HS-5 (cell line): Measurements from ENCODE around the gene PTPRE.
A peak's percentile ranks its signal among the peaks of the same experiment; 100 is the strongest.
"Not testable (repeated sequence)": the region's sequence is repeated elsewhere in the genome, so short reads cannot be mapped to it uniquely, and the experiment has no call there.

Experiments
- DNase-seq: peaks from one replicate; pipeline ENCODE4 v3.0.0-alpha.2; 2012; ENCODE audit warnings: low read depth

Gene PTPRE

DNA sequence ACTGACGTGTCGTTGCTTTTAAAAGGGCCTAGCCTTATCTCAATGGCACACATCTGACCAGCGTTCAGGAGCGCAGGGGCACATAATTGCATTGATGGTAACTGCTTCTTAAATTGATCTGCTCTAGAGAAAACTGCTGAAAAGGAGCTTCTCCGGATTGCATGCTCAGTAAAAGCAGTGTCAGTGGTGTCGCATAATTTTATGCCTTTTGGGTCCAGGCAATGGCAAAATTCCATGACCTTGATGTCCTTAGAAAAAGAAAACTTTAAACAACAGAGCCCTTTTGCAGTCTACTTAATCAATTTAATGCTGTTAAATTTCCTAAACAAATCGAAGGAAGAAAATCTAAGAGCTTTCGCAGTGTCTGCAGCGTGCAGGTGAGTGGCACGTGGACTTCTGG, 75.7 kb downstream of the PTPRE start:
- DNase-seq = no peak

DNA sequence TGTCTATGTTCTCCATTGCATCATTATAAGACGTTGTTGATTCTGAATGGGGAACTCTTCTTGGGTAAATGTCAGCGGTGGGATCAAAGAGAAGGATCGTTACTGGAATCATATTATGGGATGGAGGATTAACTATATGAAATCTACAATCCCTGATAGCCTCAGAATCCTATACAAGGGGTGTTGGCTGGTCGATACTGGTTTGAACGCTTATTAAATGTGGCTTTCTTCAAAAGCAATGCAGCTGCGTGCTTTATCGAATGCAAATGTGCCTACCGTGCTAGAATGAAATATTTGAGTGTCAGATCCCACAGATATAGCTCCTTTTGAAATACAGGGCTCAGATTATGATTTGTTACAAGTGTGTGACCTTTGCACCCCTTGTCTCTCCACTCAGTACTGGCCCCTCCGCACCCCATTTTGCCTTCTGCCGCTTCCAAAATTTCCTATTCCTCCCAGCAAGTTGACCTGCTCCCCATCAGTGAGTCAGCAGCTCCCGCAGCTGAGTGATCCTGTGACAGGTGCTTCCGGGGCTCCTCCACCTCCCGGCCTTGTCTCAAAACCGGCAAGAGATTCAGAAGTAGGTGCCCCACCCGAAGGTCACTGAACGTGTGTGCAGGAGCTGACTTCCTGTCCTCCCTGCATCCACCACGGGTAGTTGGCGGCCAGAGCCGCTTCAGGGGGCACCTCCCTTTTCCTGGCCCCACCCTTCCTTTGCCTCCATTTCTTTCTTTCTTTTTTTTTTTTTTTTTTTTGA, 76.6 kb downstream of the PTPRE start:
- DNase-seq = no peak

DNA sequence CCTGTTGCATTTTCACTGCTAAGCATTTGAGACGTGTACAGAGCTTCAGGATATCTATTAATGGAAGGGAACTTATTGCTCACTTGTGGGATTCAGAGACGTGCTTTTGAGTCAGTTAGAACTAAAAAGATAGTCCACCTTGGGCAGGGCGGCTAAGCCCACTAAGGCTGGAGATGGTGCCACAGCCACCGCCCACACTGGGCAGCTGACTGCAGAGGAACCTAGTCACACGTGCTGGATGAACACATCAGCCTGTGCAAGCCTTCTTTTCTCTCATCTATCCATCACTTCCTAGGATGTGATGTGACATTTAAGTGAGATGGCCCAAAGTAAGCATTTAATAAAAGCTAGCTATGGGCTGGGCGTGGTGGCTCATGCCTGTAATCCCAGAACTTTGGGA, 78.0 kb downstream of the PTPRE start:
- DNase-seq = no peak

DNA sequence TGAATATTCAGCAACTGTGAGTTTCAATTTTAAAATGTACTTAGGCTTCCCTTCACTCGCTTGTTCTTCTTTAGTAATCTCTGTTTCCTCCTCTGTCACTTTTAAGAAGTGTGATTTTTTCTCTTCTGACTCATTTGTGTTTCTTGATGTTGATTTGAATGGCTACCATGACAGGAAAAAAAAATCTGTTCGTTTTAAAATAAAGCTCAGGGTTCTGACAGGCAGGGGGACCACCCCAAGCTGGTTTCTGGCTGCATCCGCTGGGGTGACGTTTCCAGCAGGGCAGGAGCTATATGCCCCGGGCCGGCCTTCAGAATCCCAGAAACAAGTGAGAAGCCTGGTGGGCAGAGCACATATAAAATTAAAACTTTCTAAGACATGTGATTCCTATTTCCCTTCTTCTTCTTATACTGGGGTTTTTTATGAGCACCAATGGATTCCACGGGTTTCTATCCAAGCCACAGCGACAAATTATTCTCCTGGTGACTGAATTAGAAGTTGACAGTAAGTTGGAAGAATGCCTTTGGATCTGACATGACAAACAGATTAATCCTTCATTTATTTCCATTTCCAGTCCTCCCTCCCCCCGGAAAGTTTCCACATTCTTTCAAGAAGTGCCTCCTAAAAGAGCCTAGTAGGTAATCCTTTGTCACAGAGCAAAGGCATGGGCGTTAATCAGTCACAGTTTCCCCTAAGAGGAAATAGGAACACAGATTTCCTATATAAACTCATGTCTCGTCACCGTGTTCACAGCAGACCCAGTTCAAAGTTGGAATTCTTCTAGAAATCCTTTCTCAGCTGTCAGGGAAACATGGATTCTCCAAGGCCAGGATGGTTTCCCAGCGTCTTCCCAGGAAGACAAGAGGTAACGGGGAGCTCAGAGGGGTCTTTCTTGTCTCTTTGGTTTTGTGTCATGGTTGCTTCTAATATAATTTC, 79.9 kb downstream of the PTPRE start:
- no peak for DNase-seq

DNA sequence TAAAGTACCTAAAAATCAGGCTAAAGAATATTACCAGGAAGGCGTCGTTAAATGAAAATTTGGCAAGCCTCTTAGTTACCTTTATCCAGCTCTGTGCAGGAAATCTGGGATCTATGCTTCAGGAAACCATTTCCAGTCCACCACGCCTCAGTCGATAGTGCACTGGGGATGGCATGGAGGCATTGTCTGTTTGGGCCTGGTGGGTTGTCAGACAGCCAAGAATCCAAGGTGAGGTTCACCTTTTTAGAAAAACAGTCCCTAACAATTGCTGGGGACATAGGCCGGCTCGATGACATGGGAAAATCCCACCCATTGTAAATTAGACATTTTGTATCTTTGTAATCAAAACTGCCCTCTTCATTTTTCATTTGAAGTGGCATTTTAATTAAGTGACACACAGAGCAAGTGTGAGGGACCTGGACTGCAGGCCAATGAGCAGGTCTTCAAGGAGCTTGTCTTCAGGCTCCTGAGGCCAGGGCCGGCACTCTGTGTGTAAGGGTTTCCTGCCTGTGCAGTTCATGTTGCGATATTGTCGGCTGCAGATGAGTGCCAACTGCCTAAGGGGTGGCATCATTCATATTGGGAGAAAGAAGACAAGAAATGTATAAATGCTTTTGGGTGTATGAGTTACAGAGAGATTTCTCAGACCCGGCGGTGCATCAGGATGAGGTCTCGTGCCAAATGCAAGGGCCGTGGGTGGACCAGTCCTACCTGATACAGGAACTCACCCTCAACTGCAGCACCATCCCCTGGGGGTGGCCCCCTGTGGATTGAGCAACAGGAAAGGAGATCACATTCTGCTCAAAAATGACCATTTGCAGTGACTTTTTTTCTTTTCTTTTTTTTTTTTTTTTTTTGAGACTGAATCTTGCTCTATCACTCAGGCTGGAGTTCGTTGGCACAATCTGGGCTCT, 80.8 kb downstream of the PTPRE start:
- no peak for DNase-seq

DNA sequence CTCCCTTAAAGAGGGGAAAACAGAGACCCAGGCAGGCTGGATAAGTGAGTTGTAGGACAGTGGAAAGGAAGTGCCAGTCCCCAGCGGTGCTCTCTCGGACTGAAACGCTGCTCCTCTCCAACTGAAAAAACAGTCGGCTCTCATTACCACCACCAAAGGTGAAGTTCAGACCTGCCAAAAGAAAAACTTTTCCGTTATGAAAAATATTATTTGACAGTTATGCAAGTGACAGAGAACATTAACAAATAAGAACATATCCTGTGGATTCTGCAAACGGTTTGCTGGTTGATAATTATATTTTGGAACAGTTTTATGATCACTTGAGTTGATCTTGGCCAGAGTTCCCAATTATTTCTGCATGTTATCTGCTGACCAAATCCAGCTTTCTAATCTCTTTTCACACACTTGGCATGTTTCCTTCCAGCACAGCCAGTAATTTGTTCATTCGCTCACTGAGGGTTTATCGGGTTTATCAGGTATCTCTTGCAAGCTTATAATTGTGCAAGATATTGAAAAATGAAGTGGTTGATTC, 82.6 kb downstream of the PTPRE start:
- DNase-seq = no peak

DNA sequence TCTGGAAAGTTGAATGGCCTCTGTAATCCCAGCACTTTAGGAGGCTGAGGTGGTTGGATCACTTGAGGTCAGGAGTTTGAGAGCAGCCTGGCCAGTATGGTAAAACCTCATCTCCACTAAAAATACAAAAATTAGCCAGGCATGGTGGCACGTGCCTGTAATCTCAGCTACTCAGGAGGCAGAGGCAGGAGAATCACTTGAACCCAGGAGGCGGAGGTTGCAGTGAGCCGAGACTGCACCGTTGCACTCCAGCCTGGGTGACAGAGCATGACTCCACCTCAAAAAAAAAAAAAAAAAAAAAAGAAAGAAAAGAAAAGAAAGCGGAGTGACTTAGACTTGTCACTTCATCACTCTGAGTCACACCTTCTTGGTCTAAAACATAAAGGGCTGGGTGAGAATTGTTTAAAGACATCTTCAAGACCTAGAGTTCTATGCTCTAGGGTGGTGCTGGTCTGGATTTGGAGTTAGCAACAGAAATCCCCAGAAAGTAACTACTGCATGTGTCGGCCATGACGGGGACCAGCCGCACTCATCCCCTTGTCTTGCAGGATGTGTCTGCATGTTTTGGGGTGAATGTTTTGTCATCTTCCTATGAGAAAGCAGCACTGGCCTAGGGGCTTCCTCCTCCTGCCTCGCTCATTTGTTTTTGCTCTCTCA, 83.4 kb downstream of the PTPRE start:
- not testable (repeated sequence) for DNase-seq

DNA sequence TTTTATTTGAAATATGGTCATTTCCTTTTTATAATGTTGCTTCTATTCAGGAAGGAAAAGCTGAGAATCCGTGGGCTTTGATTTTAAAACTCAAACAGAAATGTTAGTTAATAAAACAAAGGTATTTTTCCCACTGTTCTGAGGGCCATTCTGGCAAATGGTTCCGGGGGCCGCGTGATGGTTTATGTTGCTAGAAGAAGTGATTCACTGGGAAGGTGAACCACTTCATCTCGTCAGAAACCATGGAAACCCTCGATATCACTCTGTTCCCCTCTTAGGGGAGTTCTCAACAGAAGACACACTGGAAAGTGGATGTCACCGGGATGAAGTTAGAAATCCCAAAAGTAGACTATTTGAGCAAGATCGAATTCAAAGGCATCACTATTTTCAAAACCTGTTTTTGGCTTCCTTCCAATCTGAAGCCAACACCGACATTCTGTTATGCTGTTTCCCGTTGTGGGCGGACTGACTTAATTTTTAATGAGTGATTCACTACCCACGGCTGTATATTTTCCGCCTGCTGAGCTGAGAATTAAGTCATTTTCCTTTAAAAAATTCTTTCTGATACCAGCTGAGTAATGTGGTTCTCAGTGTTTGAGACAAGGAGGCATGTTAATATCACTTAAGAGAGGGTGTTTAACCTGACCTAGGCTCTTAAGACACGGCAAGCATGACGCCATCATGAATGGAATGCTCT, 84.1 kb downstream of the PTPRE start:
- peak; percentile 80 for DNase-seq

DNA sequence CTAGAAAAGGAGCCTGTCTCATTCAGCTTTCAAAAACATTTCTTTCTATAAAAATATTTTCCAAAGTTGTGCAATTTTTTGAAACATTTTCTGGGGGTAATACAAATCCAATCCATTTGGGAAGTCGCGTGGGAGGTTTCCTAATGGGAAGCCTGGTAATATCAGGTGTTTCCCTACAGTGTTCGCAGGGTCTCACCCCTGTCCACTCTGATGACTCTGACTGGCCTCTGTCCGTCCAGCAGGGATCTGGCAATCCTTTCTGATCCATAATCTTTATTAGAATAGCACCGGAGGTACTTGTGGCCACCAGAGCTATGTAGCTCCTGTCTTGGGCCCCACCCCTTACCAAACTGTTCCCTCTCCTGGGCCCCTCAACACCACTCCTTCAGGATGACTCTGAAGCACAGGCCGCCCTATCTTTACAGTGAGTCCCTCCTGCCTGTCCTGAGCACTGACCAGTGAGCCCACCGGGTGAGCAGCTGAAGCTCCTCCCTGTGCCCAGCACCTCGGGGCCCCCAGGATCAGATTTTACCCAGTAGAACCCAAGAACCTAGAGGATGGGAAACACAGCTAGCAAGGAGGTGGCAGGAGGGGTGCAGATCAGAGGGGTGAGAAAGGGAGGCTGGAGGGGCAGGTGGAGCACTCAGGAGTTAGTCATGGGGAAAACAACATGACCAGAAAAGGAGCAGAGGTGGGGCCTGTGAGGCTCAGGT, 84.8 kb downstream of the PTPRE start:
- DNase-seq = no peak

DNA sequence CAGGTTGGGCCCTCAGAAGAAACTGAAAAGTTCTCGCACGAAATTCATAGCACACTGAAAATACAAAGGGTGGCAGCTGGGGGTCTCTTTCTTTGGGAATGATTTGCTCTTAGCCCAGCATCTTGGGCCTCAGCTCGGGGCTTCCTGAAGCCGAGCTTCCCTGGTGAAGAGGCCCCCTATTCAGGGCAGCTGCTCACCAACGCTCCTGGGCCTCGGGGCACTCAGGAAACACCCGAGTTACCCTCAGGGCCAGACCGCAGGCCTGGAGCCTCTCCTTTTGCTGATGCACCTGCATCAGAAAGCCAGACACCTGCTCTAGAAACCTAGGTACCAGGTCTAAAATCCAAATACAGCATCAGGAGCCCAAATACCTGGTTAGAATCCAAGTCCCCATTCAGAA, 85.5 kb downstream of the PTPRE start:
- DNase-seq = no peak

DNA sequence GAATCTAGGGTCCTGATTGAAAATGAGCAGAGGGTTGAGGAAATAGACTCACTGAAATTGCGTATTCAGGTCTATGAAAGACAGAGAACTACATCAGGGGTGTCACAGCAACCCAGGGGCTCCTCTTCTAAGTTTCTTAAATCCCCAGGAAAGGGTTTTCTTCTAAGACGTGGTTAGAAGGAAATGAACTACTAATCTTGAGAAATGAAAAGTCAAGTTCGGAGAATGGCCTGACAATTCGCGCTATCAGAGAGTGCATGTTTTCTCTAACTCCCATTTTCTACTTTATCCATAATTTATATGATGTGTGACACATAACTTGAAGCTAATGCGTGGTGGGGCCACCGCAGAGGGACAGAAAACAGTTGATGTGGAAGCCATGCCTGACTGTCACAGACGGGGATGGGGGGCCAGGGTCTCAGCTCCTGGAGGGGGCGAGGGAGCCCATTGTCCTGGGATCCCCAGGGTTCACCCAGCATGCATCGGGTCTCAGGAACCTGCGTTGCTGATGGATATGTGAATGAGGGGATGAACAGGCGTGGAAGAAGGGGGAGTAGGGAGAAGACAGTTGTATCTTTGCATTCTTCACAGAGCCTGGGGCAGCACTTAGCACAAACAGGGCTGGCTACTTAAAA, 86.3 kb downstream of the PTPRE start:
- DNase-seq = no peak

DNA sequence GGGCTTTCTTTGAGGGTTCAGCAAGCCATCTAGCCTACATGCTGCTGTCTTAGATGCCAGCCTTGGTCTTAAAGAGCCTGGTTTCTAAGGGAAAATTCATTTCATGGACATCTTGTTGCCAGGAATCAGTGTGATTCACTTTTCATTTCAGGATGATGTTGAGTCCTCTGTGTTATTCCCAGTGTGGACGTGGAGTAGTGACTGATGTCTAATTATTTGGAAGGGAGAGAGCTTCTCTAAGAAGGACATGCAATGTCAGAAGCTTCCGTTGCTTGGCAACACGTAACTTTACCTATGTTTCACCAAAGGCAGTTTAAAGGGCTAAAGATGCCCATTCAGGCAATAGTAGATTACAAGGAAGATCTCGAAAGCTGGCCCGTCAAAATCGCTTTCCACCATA, 89.0 kb downstream of the PTPRE start:
- DNase-seq = no peak

DNA sequence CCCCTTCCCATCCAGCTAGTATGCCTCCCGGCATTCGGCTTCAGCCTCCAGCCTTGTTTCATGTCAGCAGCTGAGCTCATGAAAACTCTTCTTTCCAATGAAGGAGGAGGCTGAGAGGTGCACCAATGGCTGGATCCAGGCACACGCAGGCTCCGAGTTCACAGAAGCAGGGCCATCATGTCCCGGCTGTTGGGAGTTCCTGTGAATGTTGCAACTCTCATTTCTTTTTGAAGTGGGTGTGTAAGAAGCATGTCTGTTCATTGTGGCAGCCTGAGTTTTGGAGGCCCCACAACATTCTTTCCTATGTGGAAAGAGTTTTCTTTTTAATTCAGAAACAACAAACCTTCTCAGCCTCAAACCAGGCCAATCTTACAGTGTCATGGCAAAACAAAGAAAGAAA, 89.7 kb downstream of the PTPRE start:
- no peak for DNase-seq

DNA sequence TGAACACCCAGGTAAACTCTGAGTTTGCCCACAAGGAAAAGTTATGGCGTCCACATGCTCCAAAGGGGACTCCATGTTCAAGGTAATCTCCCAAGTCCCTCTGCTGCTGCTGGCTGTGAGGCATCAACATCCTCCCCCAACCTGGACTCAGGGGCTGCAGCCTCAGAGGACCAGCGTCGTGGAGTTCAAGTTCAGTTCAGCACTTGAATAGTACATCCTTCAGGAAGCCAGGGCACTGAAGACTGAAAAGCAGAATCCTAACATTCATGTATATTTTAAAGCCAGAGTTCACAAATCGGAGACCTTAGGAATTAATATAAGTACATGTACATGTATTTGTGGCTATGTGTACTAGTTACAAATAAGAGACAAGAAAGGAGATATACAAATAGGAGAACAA, 90.4 kb downstream of the PTPRE start:
- no peak for DNase-seq

DNA sequence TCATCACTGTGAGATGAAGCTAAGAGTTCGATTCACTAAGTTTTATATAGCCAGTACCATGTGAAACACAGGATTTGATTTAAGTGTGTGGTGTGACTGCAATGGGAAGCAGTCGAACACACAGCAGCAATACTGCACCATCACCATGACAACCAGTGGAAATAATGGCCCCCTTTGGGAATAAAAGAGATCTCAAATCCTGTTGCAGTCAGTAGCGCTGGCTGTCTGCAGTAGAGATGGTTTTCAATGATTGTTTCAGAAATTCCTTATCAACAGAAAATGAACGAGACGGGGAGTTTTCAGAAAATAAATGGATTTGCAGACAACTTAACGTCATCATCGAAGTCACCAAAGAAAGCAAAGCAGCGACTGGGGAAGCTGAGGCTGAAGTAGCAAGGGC, 91.0 kb downstream of the PTPRE start:
- no peak for DNase-seq

DNA sequence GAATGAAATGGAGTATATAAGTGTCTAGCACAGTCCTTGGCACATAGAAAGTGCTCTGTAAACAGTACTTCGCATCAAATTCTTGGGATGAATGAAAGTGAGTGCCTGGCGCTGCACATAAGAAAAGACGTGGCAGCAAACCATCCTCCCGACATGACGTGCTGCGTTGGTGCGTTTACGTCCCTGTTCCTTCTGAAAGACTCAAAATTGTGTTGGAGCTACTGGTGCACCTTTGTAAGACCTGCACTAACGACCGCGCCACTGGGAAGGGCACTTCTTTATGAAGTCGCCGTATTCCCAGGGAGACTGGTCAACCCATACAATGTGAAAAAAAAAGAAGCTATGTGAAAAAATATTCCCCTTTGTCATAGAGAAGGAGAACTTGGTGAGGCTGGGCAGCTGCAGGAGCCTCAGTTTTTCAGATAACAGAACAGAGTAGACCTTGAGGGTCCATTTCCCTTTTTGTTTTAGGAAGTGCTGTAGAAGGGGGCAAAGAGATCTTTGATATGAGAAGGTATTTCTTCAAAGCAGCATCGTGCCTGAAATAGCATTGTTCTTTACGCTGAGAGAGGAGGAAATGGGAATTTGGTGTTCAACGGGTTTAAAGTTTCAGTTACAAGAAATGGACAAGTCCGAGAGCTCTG, 91.7 kb downstream of the PTPRE start:
- no peak for DNase-seq

DNA sequence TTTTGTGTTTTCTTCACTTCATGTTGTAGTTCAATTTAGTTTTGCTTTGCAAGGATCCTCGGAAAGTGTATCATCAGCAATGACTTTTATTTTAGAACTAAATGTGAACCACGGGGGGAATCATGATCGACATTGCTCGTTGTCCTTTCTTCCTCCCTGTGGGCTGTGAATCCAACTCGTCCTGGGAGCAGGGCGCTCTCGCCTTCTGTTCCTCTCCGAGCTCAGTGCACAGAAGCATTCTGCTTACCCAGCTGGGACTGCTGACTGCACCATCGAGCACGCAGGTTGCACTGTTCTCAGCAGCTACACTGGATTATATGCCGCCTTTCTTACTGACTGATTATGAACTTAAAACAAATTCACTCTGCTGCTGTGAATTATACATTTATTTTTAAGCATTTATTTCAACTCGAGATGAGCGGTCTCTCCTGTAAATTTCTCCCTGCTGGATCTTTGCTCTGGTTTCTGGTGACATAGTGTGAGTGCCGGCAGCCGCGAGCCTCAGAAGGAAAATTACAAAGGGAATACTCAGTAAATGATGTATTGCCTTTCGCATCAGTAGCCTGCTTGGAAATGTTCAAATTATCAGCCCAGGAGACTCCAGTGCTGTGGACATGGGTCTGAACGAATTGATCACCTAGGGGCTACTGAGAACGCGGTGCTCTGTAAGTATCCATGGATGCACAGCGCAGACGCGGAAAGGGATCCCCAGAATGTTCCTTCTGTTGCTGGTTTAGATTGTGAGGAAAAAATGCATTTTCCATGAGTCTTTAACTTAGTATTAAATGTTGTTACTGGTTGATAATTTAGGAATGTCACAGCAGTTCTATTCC, 92.6 kb downstream of the PTPRE start:
- DNase-seq = no peak
